ENCODE results near the gene PLA2G6.

DNA sequence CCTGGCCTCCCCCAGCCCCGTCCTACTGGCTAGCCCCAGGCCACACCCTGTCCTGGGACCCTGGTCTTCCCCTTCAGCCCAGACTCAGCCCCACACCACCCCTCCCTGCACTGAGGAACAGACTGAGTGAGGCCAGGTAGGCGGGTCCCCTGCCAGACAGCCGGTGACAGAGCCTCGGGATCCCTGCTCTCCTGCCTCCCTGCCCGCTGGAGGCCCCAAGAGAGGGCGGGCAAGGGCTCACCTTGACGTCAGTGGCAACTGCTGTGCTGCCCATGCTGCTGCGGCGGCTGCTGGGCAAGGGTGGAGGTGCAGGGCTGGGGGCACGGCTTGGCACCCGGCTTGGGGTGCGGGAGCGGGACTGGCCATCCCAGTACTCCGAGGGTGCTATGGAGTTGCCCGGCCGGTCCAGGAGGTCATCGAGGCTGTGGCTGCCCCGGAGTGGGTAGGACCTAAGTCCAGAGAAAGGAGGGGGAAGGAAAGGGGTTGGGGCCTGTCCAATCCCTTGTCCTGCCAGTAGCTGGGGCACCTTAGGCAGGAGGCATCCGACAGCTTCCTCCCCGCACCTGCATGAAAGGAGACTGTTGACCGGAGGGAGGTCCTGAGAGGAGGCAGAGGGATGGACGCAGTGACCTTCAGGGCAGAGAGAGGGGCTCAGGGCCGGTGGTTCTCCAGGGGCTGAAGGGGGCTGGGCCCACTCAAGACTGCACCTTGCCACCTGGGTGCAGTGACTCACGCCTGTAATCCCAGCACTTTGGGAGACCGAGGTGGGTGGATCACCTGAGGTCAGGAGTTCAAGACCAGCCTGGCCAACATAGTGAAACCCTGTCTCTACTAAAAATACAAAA lies 95.4 kb downstream of the PLA2G6 start:
- TF ChIP-seq, protein P1, sequence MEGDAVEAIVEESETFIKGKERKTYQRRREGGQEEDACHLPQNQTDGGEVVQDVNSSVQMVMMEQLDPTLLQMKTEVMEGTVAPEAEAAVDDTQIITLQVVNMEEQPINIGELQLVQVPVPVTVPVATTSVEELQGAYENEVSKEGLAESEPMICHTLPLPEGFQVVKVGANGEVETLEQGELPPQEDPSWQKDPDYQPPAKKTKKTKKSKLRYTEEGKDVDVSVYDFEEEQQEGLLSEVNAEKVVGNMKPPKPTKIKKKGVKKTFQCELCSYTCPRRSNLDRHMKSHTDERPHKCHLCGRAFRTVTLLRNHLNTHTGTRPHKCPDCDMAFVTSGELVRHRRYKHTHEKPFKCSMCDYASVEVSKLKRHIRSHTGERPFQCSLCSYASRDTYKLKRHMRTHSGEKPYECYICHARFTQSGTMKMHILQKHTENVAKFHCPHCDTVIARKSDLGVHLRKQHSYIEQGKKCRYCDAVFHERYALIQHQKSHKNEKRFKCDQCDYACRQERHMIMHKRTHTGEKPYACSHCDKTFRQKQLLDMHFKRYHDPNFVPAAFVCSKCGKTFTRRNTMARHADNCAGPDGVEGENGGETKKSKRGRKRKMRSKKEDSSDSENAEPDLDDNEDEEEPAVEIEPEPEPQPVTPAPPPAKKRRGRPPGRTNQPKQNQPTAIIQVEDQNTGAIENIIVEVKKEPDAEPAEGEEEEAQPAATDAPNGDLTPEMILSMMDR (IDR thresholded peaks at IDR 0.05) = no peak
- no peak for TF ChIP-seq POLR2A (IDR thresholded peaks at IDR 0.05)

Data from lower leg skin (tissue), 3 donors.